Measurements from ENCODE around the gene CTNNA1.
"Not testable (repeated sequence)": the region's sequence is repeated elsewhere in the genome, so short reads cannot be mapped to it uniquely, and the experiment has no call there.

CTNNA1 gene

GRCh38 chr5:138803935-138804334 is 50.7 kb downstream of the CTNNA1 start:
- DNase-seq: no peak
- Histone ChIP-seq H3K27ac (no peak overlapping the region), H3K36me3 (replicated peaks) (peaks cover 3% of the 10 kb centered on the region), H3K27me3 (replicated peaks) (no peaks in the 10 kb centered on the region), H3K4me3 (ENCODE audit: low read depth, low read length) (no peak overlapping the region)
- in situ Hi-C loops (cut with HindIII; ENCODE audit: low pct_ligation_motif_present, low sequenced_read_pairs): no loop called here
- TF ChIP-seq CTCF (IDR thresholded peaks at IDR 0.05; ENCODE audit: low read depth, low read length, missing control alignments): no peak

- Histone ChIP-seq H3K27ac (no peak overlapping the region), H3K36me3 (replicated peaks) (peaks cover 5% of the 10 kb centered on the region), H3K4me3 (ENCODE audit: low read depth, low read length) (no peak overlapping the region), H3K27me3 (replicated peaks) (no peaks in the 10 kb centered on the region)
- in situ Hi-C loops (cut with HindIII; ENCODE audit: low pct_ligation_motif_present, low sequenced_read_pairs): no loop called here
- no peak for TF ChIP-seq CTCF (IDR thresholded peaks at IDR 0.05; ENCODE audit: low read depth, low read length, missing control alignments)
- no peak for DNase-seq
Measured at GRCh38 chr5:138805096-138805495, 51.9 kb downstream of the CTNNA1 start.

- Histone ChIP-seq H3K4me3 (ENCODE audit: low read depth, low read length) (no peak overlapping the region), H3K27me3 (replicated peaks) (no peaks in the 10 kb centered on the region), H3K27ac (no peak overlapping the region), H3K36me3 (replicated peaks) (peaks cover 12% of the 10 kb centered on the region)
- no peak for DNase-seq
- no peak for TF ChIP-seq CTCF (IDR thresholded peaks at IDR 0.05; ENCODE audit: low read depth, low read length, missing control alignments)
- in situ Hi-C loops (cut with HindIII; ENCODE audit: low pct_ligation_motif_present, low sequenced_read_pairs): no loop called here
Measured at GRCh38 chr5:138807182-138807581, 54.0 kb downstream of the CTNNA1 start.

GRCh38 chr5:138809391-138809790 is 56.2 kb downstream of the CTNNA1 start:
- Histone ChIP-seq H3K4me3 (ENCODE audit: low read depth, low read length) (no peak overlapping the region), H3K27me3 (replicated peaks) (no peaks in the 10 kb centered on the region), H3K36me3 (replicated peaks) (peaks cover 27% of the 10 kb centered on the region), H3K27ac (no peak overlapping the region)
- DNase-seq: no peak
- in situ Hi-C loops (cut with HindIII; ENCODE audit: low pct_ligation_motif_present, low sequenced_read_pairs): no loop called here
- TF ChIP-seq CTCF (IDR thresholded peaks at IDR 0.05; ENCODE audit: low read depth, low read length, missing control alignments): no peak

GRCh38 chr5:138810861-138811260 is 57.6 kb downstream of the CTNNA1 start:
- H3K4me3 ChIP-seq (ENCODE audit: low read depth, low read length); H3K27ac ChIP-seq; DNase-seq; H3K27me3 ChIP-seq (replicated peaks); in situ Hi-C loops (cut with HindIII; ENCODE audit: low pct_ligation_motif_present, low sequenced_read_pairs): not testable (repeated sequence)
- H3K36me3 ChIP-seq (replicated peaks): peaks cover 24% of the 10 kb centered on the region

- in situ Hi-C loops (cut with HindIII; ENCODE audit: low pct_ligation_motif_present, low sequenced_read_pairs): no loop called here
- H3K27ac ChIP-seq: peak overlapping the region; percentile 27
Measured at GRCh38 chr5:138815529-138815928, 62.3 kb downstream of the CTNNA1 start.

More at GRCh38 chr5:138815529-138815928, 62.3 kb downstream of the CTNNA1 start:
- H3K36me3 ChIP-seq (replicated peaks): peaks cover 24% of the 10 kb centered on the region
- no peak for TF ChIP-seq CTCF (IDR thresholded peaks at IDR 0.05; ENCODE audit: low read depth, low read length, missing control alignments)
- no peak for DNase-seq
- H3K4me3 ChIP-seq (ENCODE audit: low read depth, low read length): no peak overlapping the region
- H3K27me3 ChIP-seq (replicated peaks): no peaks in the 10 kb centered on the region

Data from brain microvascular endothelial cell (primary cell).